Common myeloid progenitor, CD34-positive (primary cell): ENCODE data around the gene NOP10.

Experiments used
- CTCF ChIA-PET: fragments of 350-600 bp; sonication (Branson Sonifier 250); formaldehyde crosslinking; loops from one replicate; lab custom pipeline; 2021; ENCODE audit warnings: antibody characterized with exemption; lab: Charles Lee
- POLR2A ChIA-PET: fragments of 350-600 bp; sonication (Branson Sonifier 250); formaldehyde crosslinking; loops from one replicate; lab custom pipeline; 2021; ENCODE audit warnings: antibody characterized with exemption; lab: Charles Lee
- DNase-seq, 3 donors: peaks; one replicate each; pipeline versions ENCODE4 v3.0.0 to v3.0.0-alpha.2; 2013
- H3K27ac ChIP-seq, 2 experiments: 1 replicate in 1 of 2; 2 replicates in 1 of 2; pipeline ENCODE4 v1.7.0; 2013; ENCODE audit warnings: inconsistent platforms in 2 of 2, low read length in 2 of 2, mild to moderate bottlenecking in 2 of 2, low read depth in 1 of 2, moderate library complexity in 1 of 2; ENCODE audit not compliant: severe bottlenecking in 2 of 2, insufficient read depth in 1 of 2, poor library complexity in 1 of 2
- H3K27me3 ChIP-seq, 5 experiments: replicated peaks in 2 of 5; 1 replicate in 3 of 5; 2 replicates in 2 of 5; pipeline versions ENCODE4 v1.6.1 to v1.7.0; 2013; ENCODE audit warnings: low read length in 4 of 5, mild to moderate bottlenecking in 2 of 5, moderate library complexity in 2 of 5, inconsistent platforms in 1 of 5; ENCODE audit not compliant: insufficient read depth in 5 of 5, control insufficient read depth in 4 of 5
- H3K36me3 ChIP-seq, 4 experiments: 1 replicate in 2 of 4; 2 replicates in 2 of 4; pipeline versions ENCODE4 v1.6.1 to v1.7.0; 2013; ENCODE audit warnings: low read length in 3 of 4, control low read depth in 1 of 4, mild to moderate bottlenecking in 1 of 4; ENCODE audit not compliant: control insufficient read depth in 4 of 4, insufficient read depth in 4 of 4
- H3K4me1 ChIP-seq, 4 experiments: 1 replicate in 3 of 4; 2 replicates in 1 of 4; pipeline versions ENCODE4 v1.6.1 to v1.7.1; 2013; ENCODE audit warnings: low read length in 3 of 4, mild to moderate bottlenecking in 3 of 4, control low read depth in 1 of 4, inconsistent platforms in 1 of 4, moderate library complexity in 1 of 4; ENCODE audit not compliant: control insufficient read depth in 4 of 4, insufficient read depth in 4 of 4; ENCODE audit errors: control extremely low read depth in 1 of 4
- H3K4me3 ChIP-seq, 7 experiments: 1 replicate in 4 of 7; 2 replicates in 3 of 7; pipeline versions ENCODE4 v1.5.1 to v1.7.0; 2013; ENCODE audit warnings: mild to moderate bottlenecking in 7 of 7, low read length in 6 of 7, moderate library complexity in 6 of 7, inconsistent platforms in 2 of 7, low read depth in 2 of 7, control low read depth in 1 of 7; ENCODE audit not compliant: insufficient read depth in 4 of 7, control insufficient read depth in 1 of 7; ENCODE audit errors: extremely low read depth in 1 of 7
- H3K9me3 ChIP-seq, 5 experiments: 1 replicate in 4 of 5; 2 replicates in 1 of 5; pipeline versions ENCODE4 v1.6.1 to v1.7.1; 2013; ENCODE audit warnings: low read length in 4 of 5, mild to moderate bottlenecking in 2 of 5, inconsistent platforms in 1 of 5, low read depth in 1 of 5, moderate library complexity in 1 of 5; ENCODE audit not compliant: control insufficient read depth in 4 of 5, insufficient read depth in 2 of 5; ENCODE audit errors: control extremely low read depth in 1 of 5
- WGBS: methylation state at CpG from one replicate; pipeline ENCODE4 v1.1.5; 2013; ENCODE audit not compliant: insufficient coverage; 5-methylcytosine and 5-hydroxymethylcytosine counted together

NOP10 gene

GRCh38 chr15:34335176-34336032 lies 7.5 kb downstream of the NOP10 start:
- peaks cover 42 to 68% (median 56%) of the 10 kb centered on the region in 4 experiments for H3K4me1 ChIP-seq
- ChIA-PET POLR2A (interaction anchor here (0.5 kb wide), 1 partner anchor 50 kb away, joined by 3 read pairs; no protein-coding TSS in a partner anchor), CTCF (interaction anchor here (1.2 to 2.8 kb wide), 3 partner anchors 7 to 40 kb away, joined by 3 to 10 read pairs (median 5); no protein-coding TSS in a partner anchor)
- H3K36me3 ChIP-seq = peaks cover 0 to 15% (median 2%) of the 10 kb centered on the region in 4 experiments
- DNase-seq = peak; percentile 77 to 85 (median 78)
- H3K4me3 ChIP-seq = peak overlapping the region in 6 of 7 experiments; percentile 74 to 96 (median 83)
- H3K27ac ChIP-seq = peak overlapping the region; percentile 85 to 95
- H3K9me3 ChIP-seq = no peaks in the 10 kb centered on the region
- 38% methylated on average over 2 of the region's 3 CpGs for WGBS
- no peaks in the 10 kb centered on the region for H3K27me3 ChIP-seq

- Histone ChIP-seq H3K27me3 (no peaks in the 10 kb centered on the region), H3K36me3 (peaks cover 0 to 10% (median 0%) of the 10 kb centered on the region in 4 experiments), H3K4me1 (peaks cover 42 to 75% (median 58%) of the 10 kb centered on the region in 4 experiments), H3K9me3 (no peaks in the 10 kb centered on the region), H3K27ac (peak overlapping the region; percentile 85 to 95), H3K4me3 (peak overlapping the region in 6 of 7 experiments; percentile 74 to 96 (median 83))
- ChIA-PET POLR2A (no interaction called here), CTCF (interaction anchor here (1.2 kb wide), 2 partner anchors 39 to 50 kb away, joined by 3 to 4 read pairs; no protein-coding TSS in a partner anchor)
- DNase-seq = peak in 1 of 3 donors; percentile 26
- no CpG with 5 or more reads among the region's 4 CpGs for WGBS
Measured at GRCh38 chr15:34334672-34335071, 8.3 kb downstream of the NOP10 start.

- Histone ChIP-seq H3K36me3 (peaks cover 0 to 2% (median 0%) of the 10 kb centered on the region in 4 experiments), H3K27ac (peak overlapping the region; percentile 27 to 95), H3K4me1 (peaks cover 50 to 88% (median 69%) of the 10 kb centered on the region in 4 experiments), H3K9me3 (no peaks in the 10 kb centered on the region), H3K27me3 (no peaks in the 10 kb centered on the region), H3K4me3 (peak overlapping the region in 3 of 7 experiments; percentile 15 to 58 (median 22))
- no peak for DNase-seq
- 60% methylated on average over 1 of the region's 6 CpGs for WGBS
- ChIA-PET CTCF (interaction anchor here (1.2 to 2.3 kb wide), 2 partner anchors 10 to 34 kb away, joined by 4 to 6 read pairs; partner anchors contain the start of genes LPCAT4, NOP10 and NUTM1), POLR2A (no interaction called here)
Measured at GRCh38 chr15:34332553-34333120, 10.3 kb downstream of the NOP10 start.

GRCh38 chr15:34331809-34332208 lies 11.1 kb downstream of the NOP10 start:
- CTCF ChIA-PET = interaction anchor here (0.6 to 2.3 kb wide), 2 partner anchors 35 kb away, joined by 3 to 6 read pairs; partner anchors contain the start of gene LPCAT4
- no peaks in the 10 kb centered on the region for H3K27me3 ChIP-seq
- H3K4me1 ChIP-seq = peaks cover 50 to 89% (median 67%) of the 10 kb centered on the region in 4 experiments
- H3K27ac ChIP-seq = peak overlapping the region; percentile 27 to 95
- DNase-seq = peak; percentile 50 to 84 (median 79)
- POLR2A ChIA-PET = no interaction called here
- no peaks in the 10 kb centered on the region for H3K9me3 ChIP-seq
- H3K36me3 ChIP-seq = peaks cover 0 to 2% (median 0%) of the 10 kb centered on the region in 4 experiments
- H3K4me3 ChIP-seq = peak overlapping the region in 3 of 7 experiments; percentile 6 to 58 (median 37)
- 0% methylated on average over 1 of the region's 2 CpGs for WGBS

GRCh38 chr15:34330279-34330678 lies 12.7 kb downstream of the NOP10 start:
- ChIA-PET CTCF (interaction anchor here (1.1 to 4.4 kb wide), 5 partner anchors 11 to 50 kb away, joined by 3 to 30 read pairs (median 4); no protein-coding TSS in a partner anchor), POLR2A (interaction anchor here (0.6 kb wide), 1 partner anchor 12 kb away, joined by 3 read pairs; no protein-coding TSS in a partner anchor)
- H3K27ac ChIP-seq = peak overlapping the region in 1 of 2 experiments; percentile 66
- H3K9me3 ChIP-seq = no peaks in the 10 kb centered on the region
- WGBS = no CpG with 5 or more reads among the region's 5 CpGs
- H3K4me1 ChIP-seq = peaks cover 41 to 82% (median 61%) of the 10 kb centered on the region in 4 experiments
- peaks cover 0 to 2% (median 0%) of the 10 kb centered on the region in 4 experiments for H3K36me3 ChIP-seq
- no peak for DNase-seq
- no peak overlapping the region for H3K4me3 ChIP-seq
- H3K27me3 ChIP-seq = no peaks in the 10 kb centered on the region

GRCh38 chr15:34329006-34329405 lies 13.9 kb downstream of the NOP10 start:
- ChIA-PET POLR2A (interaction anchor here (0.6 to 1.0 kb wide), 2 partner anchors 9 to 105 kb away, joined by 4 to 6 read pairs; partner anchors contain the start of gene SLC12A6), CTCF (interaction anchor here (1.0 to 4.4 kb wide), 11 partner anchors 8 to 88 kb away, joined by 3 to 30 read pairs (median 4); partner anchors contain the start of genes LPCAT4 and SLC12A6)
- peak overlapping the region in 2 of 7 experiments; percentile 11 to 41 for H3K4me3 ChIP-seq
- H3K9me3 ChIP-seq = no peaks in the 10 kb centered on the region
- no peak for DNase-seq
- peaks cover 33 to 75% (median 53%) of the 10 kb centered on the region in 4 experiments for H3K4me1 ChIP-seq
- peak overlapping the region in 1 of 2 experiments; percentile 30 for H3K27ac ChIP-seq
- peaks cover 0 to 2% (median 0%) of the 10 kb centered on the region in 4 experiments for H3K36me3 ChIP-seq
- H3K27me3 ChIP-seq = no peaks in the 10 kb centered on the region
- WGBS = 88% methylated on average over 1 of the region's 2 CpGs
